Ovary (tissue), 9 donors: ENCODE measurements around the gene SLC2A13. TPM values are rescaled to one million over a fixed set of nuclear protein-coding genes. Genes with fewer than 3 reads are reported as not detected.

Experiments used
- DNase-seq, 5 donors: peaks; one replicate each; pipeline ENCODE4 v3.0.0-alpha.2; 2019 to 2020
- H3K27ac ChIP-seq, 2 donors: fragments of 200-600 bp; one replicate each; pipeline versions ENCODE4 v1.5.1 to v1.8.0; 2019 to 2022
- H3K27me3 ChIP-seq: fragments of 200-600 bp; one replicate; pipeline ENCODE4 v1.8.0; 2022
- H3K36me3 ChIP-seq: fragments of 200-600 bp; sonication (generic); one replicate; pipeline ENCODE4 v1.5.1; 2019
- H3K4me1 ChIP-seq: one replicate; pipeline ENCODE4 v1.8.1; 2013; ENCODE audit warnings: mild to moderate bottlenecking, moderate library complexity; ENCODE audit not compliant: insufficient read depth
- H3K4me3 ChIP-seq: fragments of 200-600 bp; sonication (generic); one replicate; pipeline ENCODE4 v1.5.1; 2017
- H3K9me3 ChIP-seq, 2 donors: fragments of 200-600 bp in 1 of 2; sonication (generic) in 1 of 2; one replicate each; pipeline versions ENCODE4 v1.5.1 to v1.8.1; 2013 to 2019; ENCODE audit warnings: mild to moderate bottlenecking in 1 of 2, moderate library complexity in 1 of 2
- CTCF ChIP-seq, 3 donors: fragments of 450-650 bp in 2 of 3; fragments of 200-600 bp in 1 of 3; IDR thresholded peaks; one replicate each; pipeline versions ENCODE4 v1.5.1 to v1.8.0; 2016 to 2022; ENCODE audit warnings: antibody characterized with exemption in 3 of 3, mild to moderate bottlenecking in 1 of 3
- EP300 ChIP-seq: sonication (generic); formaldehyde crosslinking; IDR thresholded peaks from one replicate; pipeline ENCODE4 v1.6.1; 2017; ENCODE audit warnings: antibody characterized with exemption
- POLR2A ChIP-seq: fragments of 450-650 bp; IDR thresholded peaks from one replicate; pipeline ENCODE4 v1.6.1; 2017; ENCODE audit warnings: antibody characterized with exemption, mild to moderate bottlenecking, moderate library complexity
- WGBS, 3 donors: extraction: QIAGEN DNeasy Blood & Tissue Kit in 1 of 3; methylation state at CpG; one replicate each; pipeline versions ENCODE4 v1.1.5 to v1.1.7; 2013 to 2017; 5-methylcytosine and 5-hydroxymethylcytosine counted together
- intact Hi-C, 4 donors: fragments of 100-400 bp; cut with DNase I; formaldehyde crosslinking; loops; one replicate each; pipeline versions ENCODE4 v1.11.0 to v1.15.1; 2022 to 2023
- polyA plus RNA-seq, 2 donors: library from polyadenylated mRNA; stranded (reverse); fragments of 200-250 nt in 1 of 2; fragments of 350-450 nt in 1 of 2; fragmentation: Illumina TruSeq in 1 of 2; extraction: RNeasy Lipid Tissue Mini Kit (QIAGEN cat#74804) in 1 of 2; gene quantifications; one replicate each; pipeline ENCODE4 v1.2.3, GENCODE V29; 2013 to 2014
- small RNA-seq: library from RNA; depleted of rRNA; stranded (forward); fragments of <200 nt; gene quantifications from one replicate; pipeline ENCODE3, GENCODE V24; 2016
- total RNA-seq, 7 donors: library from RNA; depleted of rRNA in 2 of 7; stranded (reverse); fragments of >200 nt in 2 of 7; fragmentation: NEBNext Ultra II Directional in 3 of 7; extraction: Animal tissue kit (Norgen Biotek cat#: 25700) in 3 of 7; gene quantifications; one replicate each; pipeline versions ENCODE4 v1.1.0 to v1.2.4, GENCODE V29; 2016 to 2023
- donor health status: DM: no; HTN: no; CAD: no; lungs with moderate emphysema.
- donor health status: DM: no; HTN: no; CAD: no.
- donor health status: Bipolar disorder and iron deficiency.
- donor health status: DM: yes; HTN: yes; CAD: no.
- donor health status: DM: no; HTN: no; CAD: no.
- donor health status: DM: yes; HTN: yes; CAD: no.

The SLC2A13 gene
- total and polyA plus RNA-seq, 9 donors = 2.3 to 24.3 (median 7.9) TPM

GRCh38 chr12:39712334-39712733, 393.5 kb downstream of the SLC2A13 start:
- H3K27me3 ChIP-seq = no peaks in the 10 kb centered on the region
- TF ChIP-seq CTCF (IDR thresholded peaks at IDR 0.05) = no peak
- no peak for TF ChIP-seq POLR2A
- TF ChIP-seq EP300 = no peak
- WGBS, 3 donors = 91 to 93% (median 93%) methylated on average over 20 of the region's 20 CpGs
- H3K4me1 ChIP-seq = no peaks in the 10 kb centered on the region
- no peaks in the 10 kb centered on the region for H3K9me3 ChIP-seq
- no peak overlapping the region for H3K27ac ChIP-seq
- intact Hi-C loops = no loop called here
- DNase-seq = no peak
- H3K4me3 ChIP-seq = no peak overlapping the region
- H3K36me3 ChIP-seq = no peaks in the 10 kb centered on the region

Small RNAs within 50 kb of the gene (small RNA-seq; reads per million reads assigned to genes)
- not detected for gene RF00414

Other genes with a start within 250 kb of the SLC2A13 start
- gene LRRK2, start 118.9 kb upstream of the SLC2A13 start, total RNA-seq = 10 to 100 TPM in 6 of 7 donors, 1 to 10 TPM in 1; 9.9 to 19.7 (median 14.0) TPM
- 1 to 10 TPM; 8.1 to 8.2 TPM for gene LRRK2, start 118.9 kb upstream of the SLC2A13 start, polyA plus RNA-seq